ENCODE measurements around the gene PTCH1. TPM values are rescaled to one million over a fixed set of nuclear protein-coding genes. Genes with fewer than 3 reads are reported as not detected.
A peak's percentile ranks its signal among the peaks of the same experiment; 100 is the strongest.

PTCH1 gene
- total RNA-seq, 3 donors from 2014 or later: 6.6 to 9.9 (median 6.6) TPM

GRCh38 chr9:95480346-95480745, 36.4 kb downstream of the PTCH1 start:
- H3K9me3 ChIP-seq: no peaks in the 10 kb centered on the region
- no peak overlapping the region for H3K27ac ChIP-seq
- H3K4me3 ChIP-seq: no peak overlapping the region
- no peaks in the 10 kb centered on the region for H3K27me3 ChIP-seq
- intact Hi-C loops (cut with DNase I; ENCODE audit: low total_unique reads): no loop called here
- H3K4me1 ChIP-seq: no peaks in the 10 kb centered on the region
- H3K36me3 ChIP-seq: no peaks in the 10 kb centered on the region
- TF ChIP-seq POLR2A (IDR thresholded peaks at IDR 0.05) (no peak), CTCF (IDR thresholded peaks at IDR 0.05) (no peak)
- DNase-seq (ENCODE audit: low spot score in 2 of 2): no peak

- no peak for TF ChIP-seq POLR2AphosphoS5 (IDR thresholded peaks at IDR 0.05)
- no peak overlapping the region for H3K27ac ChIP-seq
These were observed 37.4 kb downstream of the PTCH1 start for GRCh38 chr9:95479330-95479729.

GRCh38 chr9:95478335-95478734, 38.4 kb downstream of the PTCH1 start:
- DNase-seq (ENCODE audit: low spot score in 2 of 2): no peak
- H3K27ac ChIP-seq: no peak overlapping the region
- no peaks in the 10 kb centered on the region for H3K4me1 ChIP-seq

More at GRCh38 chr9:95479330-95479729, 37.4 kb downstream of the PTCH1 start:
- no peaks in the 10 kb centered on the region for H3K36me3 ChIP-seq
- no peak for DNase-seq (ENCODE audit: low spot score in 2 of 2)
- no peaks in the 10 kb centered on the region for H3K27me3 ChIP-seq
- H3K4me1 ChIP-seq: no peaks in the 10 kb centered on the region
- intact Hi-C loops (cut with DNase I; ENCODE audit: low total_unique reads): no loop called here
- no peaks in the 10 kb centered on the region for H3K9me3 ChIP-seq
- H3K4me3 ChIP-seq: no peak overlapping the region

DNA sequence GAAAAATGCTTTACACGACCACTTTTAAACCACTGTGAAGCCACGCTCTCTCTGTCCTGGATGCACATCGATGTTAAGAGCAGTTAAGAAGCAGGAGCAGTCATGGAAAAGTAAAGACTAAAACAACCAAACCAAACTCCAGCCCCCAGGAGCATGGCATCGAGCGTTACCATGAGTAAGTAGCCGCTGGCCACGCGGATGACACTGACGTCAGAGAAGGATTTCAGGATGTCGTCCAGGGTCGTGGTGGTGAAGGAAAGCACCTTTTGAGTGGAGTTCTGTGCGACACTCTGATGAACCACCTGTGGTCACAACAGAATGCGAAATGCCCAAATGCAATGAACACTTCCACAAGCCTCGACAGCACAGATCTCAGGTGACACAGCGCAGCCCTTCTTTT, 38.9 kb downstream of the PTCH1 start:
- Histone ChIP-seq H3K9me3 (no peaks in the 10 kb centered on the region), H3K4me3 (no peak overlapping the region), H3K4me1 (no peaks in the 10 kb centered on the region), H3K36me3 (no peaks in the 10 kb centered on the region), H3K27ac (no peak overlapping the region), H3K27me3 (no peaks in the 10 kb centered on the region)
- TF ChIP-seq POLR2A (IDR thresholded peaks at IDR 0.05) (no peak), CTCF (IDR thresholded peaks at IDR 0.05) (no peak), POLR2AphosphoS5 (IDR thresholded peaks at IDR 0.05) (no peak)
- intact Hi-C loops (cut with DNase I; ENCODE audit: low total_unique reads): no loop called here
- no peak for DNase-seq (ENCODE audit: low spot score in 2 of 2)

More at GRCh38 chr9:95478335-95478734, 38.4 kb downstream of the PTCH1 start:
- no peaks in the 10 kb centered on the region for H3K9me3 ChIP-seq
- intact Hi-C loops (cut with DNase I; ENCODE audit: low total_unique reads): no loop called here
- TF ChIP-seq CTCF (IDR thresholded peaks at IDR 0.05) (no peak), POLR2AphosphoS5 (IDR thresholded peaks at IDR 0.05) (no peak), POLR2A (IDR thresholded peaks at IDR 0.05) (no peak)
- no peak overlapping the region for H3K4me3 ChIP-seq
- H3K27me3 ChIP-seq: no peaks in the 10 kb centered on the region
- H3K36me3 ChIP-seq: no peaks in the 10 kb centered on the region

GRCh38 chr9:95477441-95477840, 39.3 kb downstream of the PTCH1 start:
- Histone ChIP-seq H3K36me3 (no peaks in the 10 kb centered on the region), H3K27ac (no peak overlapping the region), H3K27me3 (no peaks in the 10 kb centered on the region), H3K9me3 (no peaks in the 10 kb centered on the region), H3K4me1 (no peaks in the 10 kb centered on the region), H3K4me3 (no peak overlapping the region)
- TF ChIP-seq POLR2AphosphoS5 (IDR thresholded peaks at IDR 0.05) (no peak), CTCF (IDR thresholded peaks at IDR 0.05) (no peak), POLR2A (IDR thresholded peaks at IDR 0.05) (no peak)
- DNase-seq (ENCODE audit: low spot score in 2 of 2): peak in 1 of 2 donors; percentile 61
- intact Hi-C loops (cut with DNase I; ENCODE audit: low total_unique reads): no loop called here

- H3K27ac ChIP-seq: no peak overlapping the region
- H3K36me3 ChIP-seq: peaks cover 5% of the 10 kb centered on the region
- no peak for DNase-seq (ENCODE audit: low spot score in 2 of 2)
- no peaks in the 10 kb centered on the region for H3K9me3 ChIP-seq
- no peaks in the 10 kb centered on the region for H3K27me3 ChIP-seq
- H3K4me1 ChIP-seq: no peaks in the 10 kb centered on the region
- intact Hi-C loops (cut with DNase I; ENCODE audit: low total_unique reads): loop anchor here (10.0 kb wide), 1 partner anchor 1226 kb away; no protein-coding TSS in a partner anchor
- no peak for TF ChIP-seq POLR2A (IDR thresholded peaks at IDR 0.05)
- no peak for TF ChIP-seq CTCF (IDR thresholded peaks at IDR 0.05)
- TF ChIP-seq POLR2AphosphoS5 (IDR thresholded peaks at IDR 0.05): no peak
- no peak overlapping the region for H3K4me3 ChIP-seq
These were observed 48.0 kb downstream of the PTCH1 start for GRCh38 chr9:95468791-95469190.
